CD14-positive monocyte (primary cell): ENCODE results near the gene MZB1. TPM values are rescaled to one million over a fixed set of nuclear protein-coding genes. Genes with fewer than 3 reads are reported as not detected.
A peak's percentile ranks its signal among the peaks of the same experiment; 100 is the strongest.

Source experiments
- DNase-seq, 3 donors: peaks; one replicate each; pipeline ENCODE4 v3.0.0-alpha.2; 2011 to 2022
- H2AFZ ChIP-seq: 2 replicates; pipeline ENCODE4 v1.6.0; 2012; ENCODE audit warnings: mild to moderate bottlenecking, low read depth, low read length, inconsistent platforms; ENCODE audit not compliant: insufficient read depth, poor library complexity, severe bottlenecking
- H3K27ac ChIP-seq, 2 donors: 1 replicate in 1 of 2; 2 replicates in 1 of 2; pipeline ENCODE4 v1.5.1; 2012 to 2013; ENCODE audit warnings: low read length in 2 of 2, control low read depth in 1 of 2, inconsistent platforms in 1 of 2, low read depth in 1 of 2, mild to moderate bottlenecking in 1 of 2
- H3K27me3 ChIP-seq, 2 donors: one replicate each; pipeline versions ENCODE4 v1.6.0 to v1.6.1; 2011 to 2013; ENCODE audit warnings: low read length in 2 of 2; ENCODE audit not compliant: control insufficient read depth in 2 of 2, insufficient read depth in 2 of 2
- H3K36me3 ChIP-seq, 2 donors: replicated peaks in 1 of 2; 1 replicate in 1 of 2; 2 replicates in 1 of 2; pipeline versions ENCODE4 v1.5.1 to v1.6.1; 2012 to 2013; ENCODE audit warnings: low read length in 2 of 2, control low read depth in 1 of 2, inconsistent platforms in 1 of 2, mild to moderate bottlenecking in 1 of 2; ENCODE audit not compliant: insufficient read depth in 2 of 2, control insufficient read depth in 1 of 2
- H3K4me1 ChIP-seq, 2 donors: 1 replicate in 1 of 2; 2 replicates in 1 of 2; pipeline versions ENCODE4 v1.5.1 to v1.6.1; 2012 to 2013; ENCODE audit warnings: low read length in 2 of 2, control low read depth in 1 of 2, inconsistent platforms in 1 of 2, mild to moderate bottlenecking in 1 of 2, moderate library complexity in 1 of 2; ENCODE audit not compliant: insufficient read depth in 2 of 2, control insufficient read depth in 1 of 2
- H3K4me2 ChIP-seq: replicated peaks from 2 replicates; pipeline ENCODE3; 2012; ENCODE audit warnings: low read length, moderate library complexity, mild to moderate bottlenecking; ENCODE audit not compliant: poor library complexity, severe bottlenecking; ENCODE audit errors: extremely low read depth
- H3K4me3 ChIP-seq, 3 experiments: fragments of 200-600 bp in 1 of 3; sonication (generic) in 1 of 3; replicated peaks in 1 of 3; 1 replicate in 2 of 3; 2 replicates in 1 of 3; pipeline ENCODE4 v1.5.1; 2011 to 2013; ENCODE audit warnings: low read length in 3 of 3, mild to moderate bottlenecking in 3 of 3, control low read depth in 2 of 3, low read depth in 2 of 3, inconsistent platforms in 1 of 3, moderate library complexity in 1 of 3
- H3K79me2 ChIP-seq: 2 replicates; pipeline ENCODE4 v1.6.0; 2012; ENCODE audit warnings: mild to moderate bottlenecking, control low read depth, inconsistent platforms, low read length, moderate library complexity; ENCODE audit not compliant: insufficient read depth
- H3K9ac ChIP-seq: 2 replicates; pipeline ENCODE4 v1.6.0; 2017; ENCODE audit warnings: low read length, mild to moderate bottlenecking; ENCODE audit not compliant: insufficient read depth, poor library complexity, severe bottlenecking
- H3K9me3 ChIP-seq, 2 donors: replicated peaks in 1 of 2; 1 replicate in 1 of 2; 2 replicates in 1 of 2; pipeline versions ENCODE4 v1.5.1 to v1.6.1; 2012 to 2013; ENCODE audit warnings: low read length in 2 of 2, control low read depth in 1 of 2; ENCODE audit not compliant: control insufficient read depth in 1 of 2, insufficient read depth in 1 of 2
- H4K20me1 ChIP-seq: 2 replicates; pipeline ENCODE4 v1.6.0; 2012; ENCODE audit warnings: mild to moderate bottlenecking, low read length, control low read depth, moderate library complexity; ENCODE audit not compliant: insufficient read depth
- H3K27ac Mint-ChIP-seq, 7 donors: one replicate each; pipeline ENCODE4 v1.8.0; 2020; ENCODE audit warnings: mild to moderate bottlenecking in 7 of 7, mixed read lengths in 7 of 7, moderate library complexity in 6 of 7, inconsistent platforms in 2 of 7
- H3K27me3 Mint-ChIP-seq, 3 donors: one replicate each; pipeline ENCODE4 v1.8.0; 2021 to 2022; ENCODE audit warnings: low read depth in 3 of 3, mild to moderate bottlenecking in 3 of 3, mixed read lengths in 3 of 3, moderate library complexity in 3 of 3, inconsistent platforms in 1 of 3
- H3K36me3 Mint-ChIP-seq, 2 donors: one replicate each; pipeline ENCODE4 v1.8.0; 2020; ENCODE audit warnings: mixed read lengths in 2 of 2, inconsistent platforms in 1 of 2, mild to moderate bottlenecking in 1 of 2
- H3K4me1 Mint-ChIP-seq: one replicate; pipeline ENCODE4 v1.8.0; 2020; ENCODE audit warnings: mild to moderate bottlenecking, mixed read lengths
- H3K4me3 Mint-ChIP-seq, 2 donors: one replicate each; pipeline ENCODE4 v1.8.0; 2020; ENCODE audit warnings: mild to moderate bottlenecking in 2 of 2, mixed read lengths in 2 of 2, moderate library complexity in 1 of 2
- H3K9me3 Mint-ChIP-seq, 7 donors: one replicate each; pipeline ENCODE4 v1.8.0; 2020 to 2022; ENCODE audit warnings: mixed read lengths in 7 of 7, mild to moderate bottlenecking in 6 of 7, moderate library complexity in 6 of 7, inconsistent platforms in 2 of 7
- CTCF ChIP-seq: fragments of 200-600 bp; IDR thresholded peaks from one replicate; pipeline ENCODE4 v1.8.0; 2022; ENCODE audit warnings: antibody characterized with exemption, mild to moderate bottlenecking
- WGBS: methylation state at CpG from one replicate; pipeline ENCODE4 v1.1.5; 2013; ENCODE audit warnings: missing lambda C conversion rate; ENCODE audit not compliant: insufficient coverage; 5-methylcytosine and 5-hydroxymethylcytosine counted together
- intact Hi-C, 2 donors: fragments of 100-400 bp; cut with micrococcal nuclease; formaldehyde crosslinking; loops; one replicate each; pipeline versions ENCODE4 v1.15.0 to v1.15.1; 2023
- polyA plus RNA-seq, 3 donors: library from polyadenylated mRNA; depleted of rRNA in 1 of 3; unstranded in 2 of 3; stranded (reverse) in 1 of 3; fragments of 300-500 nt in 2 of 3; fragments of >200 nt in 1 of 3; fragmentation: Illumina TruSeq in 2 of 3; gene quantifications; 1 replicate in 2 of 3; 2 replicates in 1 of 3; pipeline ENCODE4 v1.2.3, GENCODE V29; 2012 to 2021

MZB1 gene
- polyA plus RNA-seq, 3 donors, result 0.30 to 0.52 TPM; not detected in 1

DNA sequence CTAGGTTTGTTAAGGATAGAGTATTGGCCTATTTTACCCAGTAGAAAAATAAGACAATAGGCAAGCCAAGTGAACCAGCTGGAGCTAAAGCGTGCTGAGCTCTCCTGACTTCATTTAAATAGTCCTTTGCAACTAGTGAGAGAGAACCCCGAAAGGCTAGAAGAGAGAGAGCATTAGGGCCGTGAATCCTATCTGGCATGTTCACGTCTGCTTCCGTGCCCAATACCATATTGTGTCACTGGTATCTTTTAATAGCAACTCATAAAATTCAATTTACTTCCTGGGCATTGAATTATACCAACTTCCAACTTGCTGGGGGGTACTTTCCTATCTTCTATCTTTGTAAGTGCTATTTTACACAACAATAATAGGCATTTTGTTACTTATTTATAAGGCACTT, 35.8 kb upstream of the MZB1 start:
- H3K9me3 ChIP-seq, result no peaks in the 10 kb centered on the region
- 100% methylated on average over 1 of the region's 5 CpGs for WGBS
- no peaks in the 10 kb centered on the region for H3K79me2 ChIP-seq
- H2AFZ ChIP-seq, result no peak overlapping the region
- TF ChIP-seq CTCF, result no peak
- no peak overlapping the region for H3K9ac ChIP-seq
- Mint-ChIP-seq H3K27me3 (peaks cover 0 to 1% (median 0%) of the 10 kb centered on the region in 3 donors), H3K27ac (no peak overlapping the region), H3K9me3 (peaks cover 0 to 1% (median 0%) of the 10 kb centered on the region in 7 donors), H3K4me3 (no peak overlapping the region), H3K4me1 (peaks cover 4% of the 10 kb centered on the region), H3K36me3 (peaks cover 0 to 8% of the 10 kb centered on the region in 2 donors)
- no peaks in the 10 kb centered on the region for H3K4me1 ChIP-seq
- H3K4me3 ChIP-seq, result no peak overlapping the region
- intact Hi-C loops, result no loop called here
- DNase-seq, result no peak
- no peaks in the 10 kb centered on the region for H4K20me1 ChIP-seq
- H3K36me3 ChIP-seq, result no peaks in the 10 kb centered on the region
- H3K4me2 ChIP-seq, result no peak overlapping the region
- no peak overlapping the region for H3K27ac ChIP-seq
- H3K27me3 ChIP-seq, result no peaks in the 10 kb centered on the region

- H3K36me3 Mint-ChIP-seq, result peaks cover 7 to 8% of the 10 kb centered on the region in 2 donors
- Histone ChIP-seq H3K4me3 (no peak overlapping the region), H3K27me3 (no peaks in the 10 kb centered on the region), H3K4me1 (no peaks in the 10 kb centered on the region), H3K27ac (no peak overlapping the region), H3K9me3 (no peaks in the 10 kb centered on the region), H4K20me1 (no peaks in the 10 kb centered on the region), H2AFZ (no peak overlapping the region), H3K36me3 (no peaks in the 10 kb centered on the region), H3K79me2 (no peaks in the 10 kb centered on the region), H3K9ac (no peak overlapping the region), H3K4me2 (no peak overlapping the region)
- intact Hi-C loops, result loop anchor here in 1 of 2 donors (2.0 kb wide), 1 partner anchor 92 kb away; no protein-coding TSS in a partner anchor
- WGBS, result no CpG with 5 or more reads among the region's 5 CpGs
- H3K9me3 Mint-ChIP-seq, result peaks cover 0 to 1% (median 0%) of the 10 kb centered on the region in 7 donors
- H3K4me3 Mint-ChIP-seq, result no peak overlapping the region
- peak; percentile 63 to 76 (median 68) for DNase-seq
- no peak overlapping the region for H3K27ac Mint-ChIP-seq
- H3K27me3 Mint-ChIP-seq, result peaks cover 0 to 1% (median 0%) of the 10 kb centered on the region in 3 donors
- peaks cover 4% of the 10 kb centered on the region for H3K4me1 Mint-ChIP-seq
- peak; percentile 81 for TF ChIP-seq CTCF
Observed at GRCh38 chr5:139422307-139422893, 32.7 kb upstream of the MZB1 start.
